AG10803 (cell line): ENCODE measurements around the gene GPR87.
A peak's percentile ranks its signal among the peaks of the same experiment; 100 is the strongest.

ENCODE experiments used
- DNase-seq: peaks from one replicate; pipeline ENCODE4 v3.0.0; 2010; ENCODE audit warnings: low read depth
- H3K4me3 ChIP-seq: 2 replicates; pipeline ENCODE4 v1.5.1; 2011; ENCODE audit warnings: mild to moderate bottlenecking, low read length, control low read depth
- CTCF ChIP-seq: conservative IDR thresholded peaks from 2 replicates; pipeline ENCODE4 v1.5.1; 2011; ENCODE audit warnings: mild to moderate bottlenecking, low read length, control low read depth, inconsistent platforms

Gene GPR87

GRCh38 chr3:151289445-151289844 lies 27.2 kb downstream of the GPR87 start:
- no peak for DNase-seq
- no peak overlapping the region for H3K4me3 ChIP-seq
- no peak for TF ChIP-seq CTCF

- DNase-seq, result no peak
- H3K4me3 ChIP-seq, result no peak overlapping the region
- TF ChIP-seq CTCF, result no peak
Observed at GRCh38 chr3:151285940-151286339, 30.7 kb downstream of the GPR87 start.

- no peak for TF ChIP-seq CTCF
- peak; percentile 15 for DNase-seq
- no peak overlapping the region for H3K4me3 ChIP-seq
Observed at GRCh38 chr3:151283907-151284461, 32.6 kb downstream of the GPR87 start.

GRCh38 chr3:151283387-151283786 lies 33.2 kb downstream of the GPR87 start:
- no peak overlapping the region for H3K4me3 ChIP-seq
- TF ChIP-seq CTCF, result no peak
- DNase-seq, result no peak

- H3K4me3 ChIP-seq, result no peak overlapping the region
- DNase-seq, result peak; percentile 57
- TF ChIP-seq CTCF, result peak; percentile 76
Observed at GRCh38 chr3:151282921-151283320, 33.7 kb downstream of the GPR87 start.

GRCh38 chr3:151281671-151282324 lies 34.8 kb downstream of the GPR87 start:
- no peak for TF ChIP-seq CTCF

GRCh38 chr3:151278230-151278629 lies 38.4 kb downstream of the GPR87 start, which contains the start of gene P2RY14:
TSS of gene P2RY14 (minus strand) at chr3:151278542. CDS start at chr3:151214316, 64,226 bp downstream.
- H3K4me3 ChIP-seq, result no peak within 1 kb of the TSS
- no peak for TF ChIP-seq CTCF
- DNase-seq, result no peak

More at GRCh38 chr3:151281671-151282324, 34.8 kb downstream of the GPR87 start:
- DNase-seq, result no peak
- H3K4me3 ChIP-seq, result no peak overlapping the region
